Activated CD4-positive, alpha-beta T cell treated with anti-CD3 and anti-CD28 coated beads, Interleukin-2, amount 50 U/mL, for 48 hours (primary cell): ENCODE results near the gene TMEM53.
A peak's percentile ranks its signal among the peaks of the same experiment; 100 is the strongest.
"Not testable (repeated sequence)": the region's sequence is repeated elsewhere in the genome, so short reads cannot be mapped to it uniquely, and the experiment has no call there.

Experiments
- DNase-seq, 2 experiments: peaks; one replicate each; pipeline ENCODE4 v3.0.0-alpha.2; 2020

TMEM53 gene

DNA sequence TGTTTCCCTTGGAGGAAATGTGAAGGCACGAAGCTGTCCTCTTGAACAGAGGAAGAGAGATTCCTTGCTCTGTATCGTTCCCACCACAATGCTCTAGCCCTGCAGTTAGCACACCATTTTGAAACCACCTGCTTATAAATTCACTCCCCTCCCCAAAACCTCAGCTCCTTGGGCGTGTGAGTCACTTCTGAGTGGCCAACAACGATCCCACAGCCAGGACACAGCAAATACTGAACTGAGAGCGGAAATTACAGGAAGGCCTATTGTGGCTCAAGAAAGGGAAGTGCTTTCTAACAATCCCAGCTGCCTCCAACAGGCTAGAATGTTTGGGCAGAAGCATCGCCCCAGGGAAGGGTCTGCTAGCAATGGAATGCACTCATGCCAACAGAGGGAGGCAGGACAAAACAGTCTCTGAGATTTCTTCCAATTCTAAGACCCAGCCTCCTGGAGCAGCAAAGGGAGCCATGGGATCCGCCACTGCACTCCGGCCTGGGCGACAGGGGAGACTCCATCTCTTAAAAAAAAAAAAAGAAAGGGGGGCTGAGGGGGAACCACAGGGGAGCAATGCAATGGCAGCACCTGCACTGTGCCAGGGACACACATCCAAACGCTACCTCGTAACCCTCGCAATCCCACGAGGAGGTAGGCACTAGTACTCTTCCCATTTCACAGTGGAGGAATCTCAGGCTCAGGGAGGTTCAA lies 1.9 kb downstream of the TMEM53 start:
- no peak for DNase-seq

DNA sequence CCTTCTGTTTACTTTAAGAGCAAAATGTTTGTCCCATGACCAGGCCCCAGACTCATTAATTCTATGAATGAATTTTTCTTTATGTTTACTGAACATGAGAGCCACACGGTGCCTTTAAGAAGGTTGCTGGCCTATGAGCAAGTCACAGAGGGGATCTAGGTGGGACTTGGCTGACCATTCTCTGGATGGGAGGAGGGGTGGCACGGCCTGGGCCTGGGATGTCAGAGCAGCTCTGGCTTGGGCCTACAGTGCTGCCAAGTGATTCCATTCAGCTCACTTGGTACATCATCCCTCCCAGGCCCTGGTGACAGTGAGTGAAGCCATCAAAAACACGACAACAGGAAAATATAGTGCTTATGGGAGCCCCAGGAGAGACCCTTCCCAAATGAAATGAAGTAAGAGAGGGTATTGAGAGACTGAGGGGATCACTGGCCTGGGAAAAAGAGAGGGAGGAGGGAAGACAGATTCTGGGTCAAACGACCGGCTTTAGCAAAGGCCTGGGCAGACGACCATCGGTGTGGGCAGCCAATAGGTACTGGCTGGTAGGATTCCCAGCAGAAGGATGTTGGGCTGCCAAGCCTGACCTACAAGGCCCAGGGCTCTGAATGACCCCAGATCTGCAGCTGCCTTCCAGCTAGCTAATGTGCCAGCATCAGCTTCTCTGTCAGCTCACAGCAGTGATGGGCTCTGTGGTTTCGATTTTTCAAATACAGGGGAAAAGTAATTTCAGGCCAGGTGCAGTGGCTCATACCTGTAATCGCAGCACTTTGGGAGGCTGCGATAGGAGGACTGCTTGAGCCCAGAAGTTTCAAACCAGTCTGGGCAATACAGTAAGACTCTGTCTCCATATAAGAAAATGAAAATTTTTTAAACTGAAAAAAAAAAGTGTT lies 3.3 kb downstream of the TMEM53 start:
- DNase-seq = no peak

DNA sequence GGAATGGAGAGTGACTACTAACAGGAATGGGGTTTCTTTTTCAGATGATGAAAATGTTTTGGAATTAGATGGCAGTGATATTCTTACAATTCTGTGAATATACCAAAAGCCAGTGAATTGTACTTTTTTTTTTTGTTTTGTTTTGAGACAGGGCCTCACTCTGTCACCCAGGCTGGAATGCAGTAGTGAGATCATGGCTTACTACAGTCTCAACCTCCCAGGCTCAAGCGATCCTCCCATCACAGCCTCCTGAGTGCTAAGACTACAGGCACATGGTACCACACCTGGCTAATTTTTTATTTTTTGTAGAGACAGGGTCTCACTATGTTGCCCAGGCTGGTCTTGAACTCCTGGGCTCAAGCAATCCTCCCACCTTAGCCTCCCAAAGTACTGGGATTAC lies 7.6 kb downstream of the TMEM53 start:
- not testable (repeated sequence) for DNase-seq

DNA sequence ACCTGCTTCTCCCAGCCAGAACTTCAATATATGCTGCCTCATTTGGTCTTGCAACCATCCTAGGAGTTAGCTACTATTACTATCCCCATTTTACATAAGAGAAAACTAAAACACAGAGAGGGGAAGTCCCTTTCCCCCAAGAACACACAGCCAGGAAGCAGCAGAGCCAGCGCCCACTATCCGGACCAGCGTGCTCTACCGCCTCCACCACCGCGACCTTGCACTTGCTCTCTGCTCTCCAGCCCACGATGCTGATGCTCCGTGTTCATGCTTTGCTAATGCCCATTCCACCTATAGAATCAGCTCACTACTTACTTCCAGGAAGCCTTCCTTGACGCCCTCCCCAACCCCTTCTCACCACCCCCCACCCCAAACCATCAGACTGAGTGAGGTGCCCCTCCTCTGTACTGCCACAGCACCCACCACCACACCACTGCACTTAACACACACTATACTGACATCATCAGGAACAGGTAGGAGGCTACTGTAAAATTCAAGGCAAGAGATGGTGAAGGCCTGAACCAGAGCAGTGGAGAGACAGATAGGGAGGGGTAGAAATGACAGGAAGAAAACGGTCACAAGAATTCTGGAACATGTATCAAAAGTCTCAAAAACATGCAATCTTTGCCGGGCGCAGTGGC lies 9.4 kb downstream of the TMEM53 start:
- peak; percentile 48 to 57 for DNase-seq

DNA sequence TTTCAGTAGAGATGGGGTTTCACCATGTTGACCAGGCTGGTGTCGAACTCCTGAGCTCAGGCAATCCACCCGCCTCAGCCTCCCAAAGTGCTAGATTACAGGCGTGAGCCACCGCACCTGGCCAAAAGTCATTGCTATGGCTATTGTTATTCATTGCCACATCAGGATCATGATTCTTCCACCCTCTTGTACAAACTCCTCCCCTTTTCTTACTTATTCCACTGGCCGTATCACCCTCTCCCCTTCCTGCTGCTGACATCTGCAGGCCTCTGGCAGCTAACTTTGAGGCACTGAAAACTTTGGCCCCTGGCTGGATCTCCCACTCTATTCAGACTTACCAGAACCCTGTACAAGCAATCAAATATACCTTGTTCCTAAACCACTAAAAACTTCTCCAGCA lies 10.9 kb downstream of the TMEM53 start:
- DNase-seq = no peak

DNA sequence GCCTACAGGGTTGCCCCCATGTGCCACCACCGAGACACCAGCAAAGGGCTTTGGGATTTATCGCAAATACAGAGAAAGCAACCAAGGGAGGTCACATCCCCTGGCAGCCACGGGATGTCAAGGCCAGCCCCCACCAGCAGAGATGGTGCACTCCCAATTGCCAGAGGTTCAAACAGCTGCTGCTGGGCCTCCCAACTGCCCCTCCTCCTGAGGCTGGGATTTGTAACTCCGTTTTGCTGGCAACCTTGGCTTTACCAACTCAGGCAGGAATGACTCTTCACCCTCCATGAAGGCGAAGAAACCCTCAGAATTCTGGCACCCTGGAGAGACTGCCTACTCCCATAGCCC lies 11.6 kb downstream of the TMEM53 start:
- no peak for DNase-seq

DNA sequence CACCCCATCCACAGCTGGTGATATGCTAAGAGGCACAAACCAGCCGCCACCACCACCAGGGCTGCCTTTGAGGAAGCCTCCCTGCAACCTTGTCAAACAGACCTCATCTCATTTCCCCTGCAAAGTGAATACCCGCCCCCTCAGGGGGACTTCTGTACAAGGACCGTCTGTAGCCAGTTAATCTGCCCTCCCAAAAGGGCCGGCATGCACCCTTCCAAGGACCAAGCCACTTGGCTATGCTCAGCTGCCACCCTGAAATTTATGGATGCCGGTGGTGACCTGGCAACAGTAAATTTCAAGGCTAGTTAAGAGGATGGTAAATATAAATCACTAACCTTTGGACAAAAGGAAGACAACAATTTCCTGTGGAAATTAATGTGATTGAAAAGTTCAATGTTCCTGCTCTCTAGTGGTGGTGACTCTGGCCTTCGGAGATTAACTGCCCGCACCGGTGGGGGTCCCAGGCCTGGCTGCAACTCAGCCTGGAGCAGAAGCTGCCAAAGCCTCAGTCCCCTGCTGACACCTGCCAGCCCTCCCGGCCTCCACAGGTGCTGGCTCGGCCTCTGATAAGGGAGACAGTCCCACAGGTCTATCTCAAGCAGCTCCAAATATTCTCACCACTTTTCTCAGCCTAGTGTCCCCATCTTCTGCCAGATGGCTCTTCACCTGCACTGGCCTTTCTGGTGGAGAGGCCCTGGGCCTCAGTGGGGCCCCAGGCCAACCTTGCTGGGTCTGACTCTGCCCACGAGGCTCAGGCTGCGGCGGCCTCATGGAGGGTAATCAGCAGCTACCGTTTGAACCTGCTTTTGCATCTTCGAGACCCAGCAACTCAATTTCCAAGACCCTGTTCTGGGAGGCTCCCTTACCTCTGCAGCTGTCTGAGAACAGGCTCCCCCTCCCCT lies 12.2 kb downstream of the TMEM53 start:
- no peak for DNase-seq

DNA sequence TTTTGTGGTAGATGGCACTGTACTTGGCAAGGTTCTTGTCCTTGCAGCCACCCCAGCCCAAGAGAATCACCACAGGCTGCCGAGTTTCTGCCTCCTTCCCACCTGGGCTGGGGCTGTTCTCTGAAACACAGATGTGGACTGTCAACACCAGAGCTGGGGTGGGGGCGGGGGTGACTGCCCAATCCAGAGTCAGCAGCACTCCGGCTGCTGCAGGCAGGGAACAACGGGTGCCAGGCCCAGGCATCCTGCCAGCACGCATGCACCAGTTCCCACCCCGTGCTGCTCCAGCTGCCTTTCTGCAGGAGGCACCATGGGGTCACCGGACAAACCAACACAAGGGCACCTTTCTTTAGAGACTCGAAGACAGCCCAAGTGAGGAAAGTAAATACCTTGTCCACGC lies 14.1 kb downstream of the TMEM53 start:
- no peak for DNase-seq

DNA sequence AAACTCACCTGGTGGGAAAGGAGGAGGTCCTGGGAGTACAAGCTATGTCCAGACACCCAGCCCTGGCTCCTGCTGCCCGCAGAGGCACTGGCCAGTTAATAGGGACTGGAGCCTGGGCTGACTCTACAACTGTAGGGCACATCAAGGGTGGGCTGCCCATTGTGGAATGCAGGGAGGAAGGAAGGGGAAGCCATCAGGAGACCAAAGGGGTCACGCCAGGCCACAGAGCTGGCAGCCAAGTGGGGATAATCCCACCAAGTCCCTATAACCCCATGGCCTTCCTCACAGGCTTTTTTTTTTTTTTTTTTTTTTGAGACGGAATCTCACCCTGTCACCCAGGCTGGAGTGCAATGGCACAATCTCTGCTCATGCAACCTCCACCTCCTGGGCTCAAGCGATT lies 14.7 kb downstream of the TMEM53 start:
- no peak for DNase-seq

DNA sequence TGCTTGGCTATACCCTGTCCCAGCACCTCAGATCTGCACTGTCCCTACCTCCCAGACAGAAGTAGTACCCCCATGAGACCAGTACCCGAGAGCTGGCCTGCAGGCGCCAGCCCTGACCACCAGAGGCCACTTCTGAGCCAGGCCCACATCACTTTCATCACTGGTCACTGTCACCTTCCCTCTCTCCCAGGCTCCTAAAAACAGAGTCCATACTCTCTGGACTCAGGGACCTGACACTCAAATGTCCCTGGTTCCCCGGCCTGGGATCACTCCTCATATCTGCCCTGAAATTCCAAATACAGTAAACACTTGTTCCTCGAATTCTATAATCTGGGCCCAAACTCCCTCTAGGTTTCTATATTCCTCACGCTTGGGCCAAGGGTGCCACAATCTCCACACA lies 18.7 kb downstream of the TMEM53 start:
- peak in 1 of 2 experiments; percentile 22 for DNase-seq

DNA sequence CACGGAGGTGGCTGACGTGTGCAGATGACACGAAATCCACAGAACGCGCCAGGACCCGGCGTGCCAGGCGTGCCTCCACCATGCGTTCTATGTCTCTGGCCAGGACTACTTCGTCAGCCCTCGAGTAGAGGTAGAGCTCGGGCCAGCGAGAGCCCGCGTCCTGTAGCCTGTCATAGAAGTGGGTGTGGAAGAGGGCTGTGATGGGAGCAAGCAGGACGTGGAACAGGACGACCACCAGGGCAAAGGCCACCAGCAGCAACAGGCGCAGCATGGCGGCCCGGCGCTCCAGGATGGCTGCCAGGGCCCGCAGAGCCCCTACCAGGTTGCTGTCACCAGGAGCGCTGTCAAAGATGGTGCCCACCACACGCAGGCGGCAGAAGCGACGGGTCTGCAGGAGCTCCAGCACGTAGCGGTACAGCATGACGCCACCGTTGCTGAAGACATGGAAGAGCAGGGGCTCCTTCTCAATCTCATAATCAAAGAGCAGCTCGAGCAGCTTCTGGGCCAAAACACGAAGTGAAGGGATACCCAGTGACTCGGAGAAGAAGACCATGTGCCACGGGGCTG lies 19.6 kb downstream of the TMEM53 start:
- no peak for DNase-seq

DNA sequence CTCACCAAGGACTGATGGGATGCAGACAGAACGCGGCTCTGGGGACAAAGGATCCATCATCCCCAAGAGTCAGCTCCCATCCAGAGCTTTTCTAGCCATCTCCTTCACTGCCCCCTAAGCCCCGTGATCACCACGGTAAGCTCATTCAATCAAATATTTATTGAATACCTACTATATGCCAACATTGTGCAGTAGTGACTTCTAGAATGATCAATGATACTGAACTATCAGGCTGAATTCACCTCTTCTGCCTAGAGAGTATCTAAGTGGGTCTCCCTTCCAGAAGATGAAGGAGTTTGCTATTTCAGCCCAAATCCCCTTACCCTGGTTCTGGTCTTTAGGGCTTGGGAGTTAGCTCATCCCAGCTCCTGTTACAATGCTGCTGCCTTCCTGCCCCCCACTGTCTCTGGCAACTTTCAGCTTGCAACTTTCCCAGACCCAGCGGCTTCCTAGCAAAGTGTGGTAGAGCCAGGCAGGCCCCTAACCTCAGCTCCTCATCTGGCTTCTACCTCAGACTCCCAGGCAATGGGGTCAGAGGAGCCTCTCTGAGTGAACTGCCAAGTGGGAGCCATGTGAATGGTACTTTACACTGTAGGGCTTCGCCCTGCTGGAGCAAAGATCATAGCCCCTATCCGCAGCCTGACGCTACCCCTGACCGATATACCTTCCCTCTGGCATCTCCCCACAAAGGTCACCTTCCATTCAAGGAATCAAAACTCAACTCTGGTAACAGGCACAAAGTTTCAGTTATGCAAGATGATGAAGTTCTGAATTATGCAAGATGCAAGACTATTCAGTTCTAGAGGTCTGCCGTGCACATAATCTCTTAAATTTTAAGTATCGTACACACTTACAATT lies 20.9 kb downstream of the TMEM53 start:
- DNase-seq = no peak

DNA sequence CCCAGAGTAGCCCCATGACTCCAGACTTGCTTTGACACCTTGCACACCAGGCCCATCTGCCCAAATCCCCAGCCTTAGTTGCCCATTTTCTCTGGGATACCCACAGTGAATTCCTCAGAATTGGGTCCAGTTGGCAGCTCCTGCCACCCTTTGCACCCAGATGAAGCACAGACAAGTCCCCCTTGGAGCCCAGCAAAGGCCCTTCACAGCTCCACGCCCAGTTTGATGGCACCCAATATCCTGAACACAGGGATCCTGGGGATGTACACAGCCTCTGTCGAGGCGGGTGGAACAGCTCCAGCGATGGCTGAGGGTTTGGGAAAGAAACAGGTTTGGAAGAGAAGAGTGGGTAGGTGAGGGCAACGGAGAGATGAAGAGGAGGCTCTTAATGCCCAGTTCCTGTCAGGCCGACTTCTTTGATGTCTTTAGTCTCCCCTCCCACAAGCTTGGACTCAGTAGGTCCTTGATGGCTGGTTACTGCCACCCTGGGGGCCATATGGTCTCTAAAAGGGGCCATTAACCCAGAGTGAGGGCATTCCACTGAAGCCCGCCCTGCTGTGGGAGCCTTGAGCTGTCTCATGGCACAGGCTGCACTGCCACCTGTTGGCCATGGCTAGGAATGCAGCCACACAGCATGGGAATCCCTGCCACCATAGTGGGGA lies 21.7 kb downstream of the TMEM53 start:
- peak; percentile 82 to 85 for DNase-seq

DNA sequence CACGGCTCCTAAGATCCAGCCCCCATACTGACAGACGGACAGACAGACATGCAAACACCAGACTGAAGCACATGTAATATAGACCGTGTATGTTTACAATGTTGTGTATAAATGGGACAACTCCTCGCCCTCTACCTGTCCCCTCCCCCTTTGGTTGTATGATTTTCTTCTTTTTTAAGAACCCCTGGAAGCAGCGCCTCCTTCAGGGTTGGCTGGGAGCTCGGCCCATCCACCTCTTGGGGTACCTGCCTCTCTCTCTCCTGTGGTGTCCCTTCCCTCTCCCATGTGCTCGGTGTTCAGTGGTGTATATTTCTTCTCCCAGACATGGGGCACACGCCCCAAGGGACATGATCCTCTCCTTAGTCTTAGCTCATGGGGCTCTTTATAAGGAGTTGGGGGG lies 23.2 kb downstream of the TMEM53 start:
- DNase-seq = no peak

DNA sequence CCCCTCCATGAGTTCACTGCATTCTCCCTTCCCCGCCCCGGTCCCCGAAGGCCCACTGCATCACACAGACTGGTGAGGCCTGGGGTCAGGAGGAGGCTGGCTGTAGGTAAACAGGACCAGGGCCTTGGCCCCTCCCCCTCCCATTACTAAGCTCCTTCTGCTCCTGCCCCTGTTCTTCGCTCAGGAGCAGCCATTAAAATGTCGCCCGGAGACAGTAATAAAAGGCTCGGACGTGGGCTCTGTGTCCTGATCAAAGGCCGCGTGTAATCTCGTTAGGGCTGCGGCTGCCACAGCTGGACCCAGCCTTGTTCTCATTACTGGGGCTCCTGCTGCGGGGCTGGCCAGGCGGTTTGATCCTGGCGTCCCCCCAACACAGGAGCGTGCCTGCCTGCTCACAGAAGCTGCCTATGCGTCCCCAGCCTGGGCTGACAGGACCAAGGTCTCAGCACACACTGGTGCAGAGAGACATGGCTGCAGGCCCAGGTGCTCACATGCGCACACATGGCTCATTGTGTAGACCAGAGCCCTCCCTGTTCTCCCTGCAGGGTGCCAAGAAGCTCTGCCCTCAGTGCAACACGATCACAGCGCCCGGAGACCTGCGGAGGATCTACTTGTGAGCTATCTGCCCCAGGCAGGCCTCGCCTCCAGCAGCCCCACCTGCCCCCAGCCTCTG lies 24.0 kb downstream of the TMEM53 start:
- no peak for DNase-seq

DNA sequence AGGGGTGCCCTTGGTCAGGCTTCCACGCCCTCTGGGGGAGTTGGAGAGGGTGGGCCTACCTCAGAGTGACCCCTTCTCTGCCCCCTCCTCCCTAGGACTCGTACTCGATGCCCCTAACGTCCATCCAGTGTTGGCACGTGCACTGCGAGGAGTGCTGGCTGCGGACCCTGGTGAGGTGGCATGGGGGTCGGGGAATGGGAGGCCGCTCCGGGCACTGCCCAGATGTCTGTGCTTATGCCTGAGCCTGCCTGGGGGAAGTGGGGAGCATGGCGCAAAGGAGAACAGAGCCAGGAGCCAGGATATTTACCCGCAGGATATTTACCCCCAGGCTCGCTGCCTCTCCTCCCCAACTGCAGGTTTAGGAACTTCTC lies 24.5 kb downstream of the TMEM53 start:
- DNase-seq = no peak

DNA sequence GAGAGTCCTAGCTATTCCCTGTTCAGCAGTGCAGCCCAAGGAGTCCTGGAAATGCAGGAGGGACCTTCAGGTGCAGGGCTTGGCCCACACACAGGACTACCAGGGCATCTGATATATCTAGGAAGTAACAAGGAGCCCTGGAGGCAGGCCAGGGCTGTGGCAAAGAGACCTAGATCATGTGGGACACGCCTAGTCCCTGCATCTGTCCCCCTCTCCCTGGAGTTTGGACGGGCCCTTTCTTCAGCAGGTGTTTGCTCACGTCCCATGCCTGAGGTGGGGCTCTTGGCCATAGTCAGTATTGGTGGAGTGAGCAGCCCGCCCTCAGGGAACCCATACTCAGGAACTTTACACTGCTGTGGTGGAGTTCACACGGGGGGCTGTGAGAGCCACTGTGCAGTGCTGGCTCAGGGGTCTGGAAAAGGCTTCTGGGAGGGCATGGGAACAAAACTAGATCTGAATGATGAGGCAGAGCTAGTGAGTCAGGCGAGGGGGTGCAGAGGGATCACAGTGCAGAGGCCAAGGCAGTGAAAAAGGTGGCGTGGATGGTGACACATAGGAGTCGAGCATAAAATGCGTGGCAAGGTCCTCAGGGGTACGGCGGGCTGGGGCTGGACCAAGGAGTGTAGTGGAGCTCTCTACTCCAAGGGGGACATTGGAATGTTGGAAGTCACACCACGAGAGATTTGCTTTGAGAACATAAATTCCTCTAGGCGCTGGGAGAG lies 25.6 kb downstream of the TMEM53 start:
- DNase-seq = no peak

DNA sequence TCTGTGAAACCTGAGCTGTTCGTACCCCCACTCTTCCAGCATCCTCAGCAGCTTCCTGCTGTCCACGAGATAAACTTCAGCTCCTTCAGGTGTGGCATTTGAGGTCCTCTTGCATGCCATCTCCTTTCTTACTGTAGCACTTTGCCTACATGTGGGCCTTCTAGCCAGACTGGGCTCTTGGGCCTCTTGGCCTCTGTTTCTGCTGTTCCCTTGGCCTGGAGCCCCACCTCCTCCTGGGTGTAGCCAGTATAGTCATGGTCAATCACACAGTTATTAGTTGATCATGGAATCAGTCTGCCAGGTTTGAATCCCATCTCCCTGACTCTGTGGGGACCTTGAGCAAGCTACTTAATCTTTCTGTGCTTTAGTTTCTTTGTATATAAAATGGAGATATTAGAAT lies 26.4 kb downstream of the TMEM53 start:
- no peak for DNase-seq

DNA sequence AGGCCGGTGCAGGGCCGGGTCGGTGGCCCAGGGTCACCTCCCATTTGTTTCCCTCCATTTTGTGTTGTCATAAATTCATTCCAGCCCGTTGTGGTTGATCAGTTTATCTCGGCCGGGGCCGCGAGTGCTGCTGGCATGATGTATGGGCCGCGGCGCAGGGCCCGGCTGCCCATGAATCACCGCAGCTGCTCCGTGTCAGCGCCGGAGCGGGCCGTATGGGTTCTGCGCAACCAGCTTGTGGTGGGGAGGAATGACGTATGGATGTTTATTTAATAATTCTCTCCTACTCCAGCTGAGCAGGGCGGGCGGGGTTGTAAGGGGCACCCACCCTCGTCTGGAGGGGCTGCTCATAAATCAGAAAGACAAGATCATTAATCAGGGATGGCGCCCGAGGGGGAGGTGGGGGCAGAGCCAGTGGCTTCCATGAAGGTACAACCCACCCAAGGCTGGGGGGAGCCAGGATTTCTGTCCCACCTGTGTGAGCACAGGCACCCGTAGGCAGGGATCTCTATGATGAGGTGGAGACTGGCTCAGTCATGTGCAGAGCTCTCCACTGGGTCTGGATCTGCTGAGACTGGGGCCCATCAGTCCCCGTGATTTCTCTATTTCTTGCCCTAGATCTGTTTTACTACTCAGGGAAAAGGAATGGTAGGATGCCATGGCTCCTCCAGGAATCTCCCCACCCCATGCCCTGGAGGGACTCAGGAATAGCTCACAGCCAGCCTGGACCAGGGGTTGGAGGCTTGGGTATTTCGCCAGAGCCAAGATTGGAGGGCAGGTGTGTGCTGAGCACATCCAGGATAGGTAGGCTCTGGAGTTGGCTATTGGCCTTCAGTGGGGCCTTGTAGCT lies 27.8 kb downstream of the TMEM53 start:
- DNase-seq = no peak
